Peyer's patch (tissue), 4 donors: ENCODE results near the gene WRAP53.

ENCODE experiments used
- POLR2A ChIP-seq, 2 donors: fragments of 450-650 bp; IDR thresholded peaks; one replicate each; pipeline ENCODE4 v1.5.1; 2017; ENCODE audit warnings: antibody characterized with exemption in 2 of 2, mild to moderate bottlenecking in 2 of 2, moderate library complexity in 2 of 2
- TF ChIP-seq, protein P1 (sequence below), 6 experiments: fragments of 450-650 bp in 4 of 6; fragments of 200-600 bp in 2 of 6; sonication (generic) in 1 of 6; IDR thresholded peaks; one replicate each; pipeline ENCODE4 v1.5.1; 2017 to 2019; ENCODE audit warnings: antibody characterized with exemption in 6 of 6, mild to moderate bottlenecking in 3 of 6, moderate library complexity in 1 of 6

DNA sequence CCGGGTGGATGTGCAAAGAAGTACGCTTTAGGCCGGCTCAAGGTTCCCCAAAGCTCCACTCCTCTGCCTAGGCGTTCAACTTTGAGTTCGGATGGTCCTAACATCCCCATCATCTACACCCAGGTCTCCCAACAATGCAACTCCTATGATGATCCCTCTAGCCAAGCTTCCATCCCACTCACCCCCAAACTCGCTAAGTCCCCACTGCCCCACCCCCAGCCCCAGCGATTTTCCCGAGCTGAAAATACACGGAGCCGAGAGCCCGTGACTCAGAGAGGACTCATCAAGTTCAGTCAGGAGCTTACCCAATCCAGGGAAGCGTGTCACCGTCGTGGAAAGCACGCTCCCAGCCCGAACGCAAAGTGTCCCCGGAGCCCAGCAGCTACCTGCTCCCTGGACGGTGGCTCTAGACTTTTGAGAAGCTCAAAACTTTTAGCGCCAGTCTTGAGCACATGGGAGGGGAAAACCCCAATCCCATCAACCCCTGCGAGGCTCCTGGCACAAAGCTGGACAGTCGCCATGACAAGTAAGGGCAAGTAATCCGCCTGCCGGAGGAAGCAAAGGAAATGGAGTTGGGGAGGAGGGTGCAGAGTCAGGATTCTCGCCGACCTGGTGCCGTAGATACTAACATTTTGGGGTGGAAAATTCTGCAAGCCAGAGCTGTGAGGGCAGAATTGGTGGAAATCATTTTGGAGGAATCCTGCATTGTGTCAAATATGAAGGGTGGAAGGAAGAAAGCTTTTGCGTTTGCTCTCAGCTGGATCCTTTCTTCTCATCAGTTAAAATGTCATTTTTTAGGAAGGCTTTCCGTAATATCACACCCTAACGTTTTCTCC is 987 bp upstream of the WRAP53 start, which contains the start of gene TP53:
- TF ChIP-seq, protein P1, sequence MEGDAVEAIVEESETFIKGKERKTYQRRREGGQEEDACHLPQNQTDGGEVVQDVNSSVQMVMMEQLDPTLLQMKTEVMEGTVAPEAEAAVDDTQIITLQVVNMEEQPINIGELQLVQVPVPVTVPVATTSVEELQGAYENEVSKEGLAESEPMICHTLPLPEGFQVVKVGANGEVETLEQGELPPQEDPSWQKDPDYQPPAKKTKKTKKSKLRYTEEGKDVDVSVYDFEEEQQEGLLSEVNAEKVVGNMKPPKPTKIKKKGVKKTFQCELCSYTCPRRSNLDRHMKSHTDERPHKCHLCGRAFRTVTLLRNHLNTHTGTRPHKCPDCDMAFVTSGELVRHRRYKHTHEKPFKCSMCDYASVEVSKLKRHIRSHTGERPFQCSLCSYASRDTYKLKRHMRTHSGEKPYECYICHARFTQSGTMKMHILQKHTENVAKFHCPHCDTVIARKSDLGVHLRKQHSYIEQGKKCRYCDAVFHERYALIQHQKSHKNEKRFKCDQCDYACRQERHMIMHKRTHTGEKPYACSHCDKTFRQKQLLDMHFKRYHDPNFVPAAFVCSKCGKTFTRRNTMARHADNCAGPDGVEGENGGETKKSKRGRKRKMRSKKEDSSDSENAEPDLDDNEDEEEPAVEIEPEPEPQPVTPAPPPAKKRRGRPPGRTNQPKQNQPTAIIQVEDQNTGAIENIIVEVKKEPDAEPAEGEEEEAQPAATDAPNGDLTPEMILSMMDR (IDR thresholded peaks at IDR 0.05) = peak in 3 of 6 experiments; percentile 12 to 33 (median 28)
- peak; percentile 64 to 74 for TF ChIP-seq POLR2A (IDR thresholded peaks at IDR 0.05)
